ENCODE results near the gene CTNNAL1. TPM values are rescaled to one million over a fixed set of nuclear protein-coding genes. Genes with fewer than 3 reads are reported as not detected.
A peak's percentile ranks its signal among the peaks of the same experiment; 100 is the strongest.

The CTNNAL1 gene
- total RNA-seq, 4 donors from 2014 or later: 66.3 to 111 (median 83.1) TPM

DNA sequence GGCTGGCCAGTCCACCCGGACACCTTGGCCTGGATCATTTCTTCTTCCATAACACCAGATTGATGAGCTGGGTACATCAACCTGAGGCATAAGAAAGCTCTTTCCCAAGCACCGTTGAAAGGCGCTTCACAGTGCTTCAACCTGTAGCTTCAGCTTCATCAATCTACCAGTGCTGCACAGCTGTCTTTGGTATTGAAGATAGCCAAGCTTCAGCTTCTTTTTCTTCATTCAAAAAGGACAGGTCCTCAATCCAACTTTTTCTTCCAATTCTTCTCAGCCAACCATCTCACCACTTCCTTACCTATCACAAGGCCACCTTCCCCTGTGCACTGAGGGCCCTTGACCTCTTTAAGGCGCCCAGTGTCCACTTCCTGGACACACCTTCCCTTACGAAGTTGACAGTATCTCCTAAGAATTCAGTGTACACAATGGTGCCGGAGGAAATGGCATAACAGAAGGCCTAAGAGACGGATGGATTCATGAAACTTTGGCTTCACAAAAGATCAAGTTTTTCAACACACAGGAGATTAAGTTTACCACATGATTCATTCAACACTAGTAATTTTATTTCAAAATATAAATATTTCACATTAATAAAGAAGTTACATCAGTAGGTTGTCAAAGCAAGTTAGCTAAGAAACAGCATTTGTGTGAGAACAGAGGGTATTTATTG lies 1.4 kb upstream of the CTNNAL1 start:
- WGBS, 2 donors (ENCODE audit: low coverage in 1 of 2): 63 to 70% methylated on average over 7 of the region's 7 CpGs
- H3K4me3 ChIP-seq: no peak overlapping the region
- peaks cover 0 to 12% of the 10 kb centered on the region in 2 donors for H3K36me3 ChIP-seq
- no peak for ATAC-seq
- peaks cover 14 to 48% (median 15%) of the 10 kb centered on the region in 3 donors for H3K4me1 ChIP-seq
- H3K27me3 ChIP-seq: no peaks in the 10 kb centered on the region
- peak overlapping the region; percentile 95 to 97 (median 96) for H3K27ac ChIP-seq
- TF ChIP-seq POLR2AphosphoS5 (IDR thresholded peaks at IDR 0.05) (no peak), EP300 (IDR thresholded peaks at IDR 0.05) (no peak), POLR2A (IDR thresholded peaks at IDR 0.05) (no peak)
- TF ChIP-seq, protein P1, sequence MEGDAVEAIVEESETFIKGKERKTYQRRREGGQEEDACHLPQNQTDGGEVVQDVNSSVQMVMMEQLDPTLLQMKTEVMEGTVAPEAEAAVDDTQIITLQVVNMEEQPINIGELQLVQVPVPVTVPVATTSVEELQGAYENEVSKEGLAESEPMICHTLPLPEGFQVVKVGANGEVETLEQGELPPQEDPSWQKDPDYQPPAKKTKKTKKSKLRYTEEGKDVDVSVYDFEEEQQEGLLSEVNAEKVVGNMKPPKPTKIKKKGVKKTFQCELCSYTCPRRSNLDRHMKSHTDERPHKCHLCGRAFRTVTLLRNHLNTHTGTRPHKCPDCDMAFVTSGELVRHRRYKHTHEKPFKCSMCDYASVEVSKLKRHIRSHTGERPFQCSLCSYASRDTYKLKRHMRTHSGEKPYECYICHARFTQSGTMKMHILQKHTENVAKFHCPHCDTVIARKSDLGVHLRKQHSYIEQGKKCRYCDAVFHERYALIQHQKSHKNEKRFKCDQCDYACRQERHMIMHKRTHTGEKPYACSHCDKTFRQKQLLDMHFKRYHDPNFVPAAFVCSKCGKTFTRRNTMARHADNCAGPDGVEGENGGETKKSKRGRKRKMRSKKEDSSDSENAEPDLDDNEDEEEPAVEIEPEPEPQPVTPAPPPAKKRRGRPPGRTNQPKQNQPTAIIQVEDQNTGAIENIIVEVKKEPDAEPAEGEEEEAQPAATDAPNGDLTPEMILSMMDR (IDR thresholded peaks at IDR 0.05): no peak
- H3K9me3 ChIP-seq: no peaks in the 10 kb centered on the region

DNA sequence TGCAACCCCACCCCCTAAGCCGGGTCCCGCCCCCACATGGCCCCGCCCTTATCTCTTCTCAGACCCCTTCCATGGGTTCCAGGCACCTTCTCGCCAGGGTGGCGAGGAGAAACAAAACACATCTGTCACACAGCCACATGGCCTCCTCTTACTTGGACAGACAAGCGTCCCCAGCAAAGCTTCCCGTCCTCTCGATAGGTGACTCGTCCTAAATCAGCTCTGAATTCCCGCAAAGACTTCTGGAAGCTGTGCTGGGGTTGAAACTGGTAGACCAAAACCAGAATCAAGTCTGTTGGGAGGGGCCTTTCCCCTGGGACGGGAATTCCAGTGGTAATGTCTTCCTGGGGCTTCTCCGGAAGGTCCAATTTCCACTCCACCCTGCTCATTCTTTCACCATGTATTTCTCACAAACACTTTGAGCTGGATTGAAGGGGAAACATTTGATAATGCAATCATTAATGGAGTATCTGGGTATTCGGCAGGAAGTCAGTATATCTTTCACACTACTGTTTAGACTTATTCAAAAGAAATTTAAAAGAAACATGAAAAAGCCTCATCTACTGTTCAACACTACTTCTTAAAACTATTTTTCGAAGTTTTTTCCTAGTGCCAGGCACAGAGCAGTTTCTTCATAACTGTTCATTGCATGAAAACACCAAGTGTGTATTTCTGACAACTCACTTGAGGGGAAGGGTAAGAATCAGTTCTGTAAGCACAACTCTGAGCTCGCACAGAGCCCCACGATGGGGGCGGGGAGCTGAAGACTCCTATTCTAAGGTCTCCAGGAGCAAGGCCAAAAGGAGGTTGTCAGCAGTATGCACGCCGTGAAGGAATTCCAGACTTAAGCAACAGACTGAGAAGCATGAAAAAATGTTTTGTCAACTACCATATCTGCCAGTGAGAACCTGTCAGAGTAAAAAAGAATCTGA lies 644 bp upstream of the CTNNAL1 start:
- Histone ChIP-seq H3K36me3 (peaks cover 0 to 4% of the 10 kb centered on the region in 2 donors), H3K4me3 (peak overlapping the region; percentile 65 to 86), H3K27me3 (no peaks in the 10 kb centered on the region), H3K27ac (peak overlapping the region; percentile 95 to 97 (median 96)), H3K4me1 (peaks cover 14 to 49% (median 15%) of the 10 kb centered on the region in 3 donors), H3K9me3 (no peaks in the 10 kb centered on the region)
- ATAC-seq: peak; percentile 61
- TF ChIP-seq, protein P1 (IDR thresholded peaks at IDR 0.05): no peak
- TF ChIP-seq POLR2AphosphoS5 (IDR thresholded peaks at IDR 0.05) (peak; percentile 36), EP300 (IDR thresholded peaks at IDR 0.05) (no peak)
- WGBS, 2 donors (ENCODE audit: low coverage in 1 of 2): 9 to 14% methylated on average over 4 to 6 of the region's 19 CpGs

DNA sequence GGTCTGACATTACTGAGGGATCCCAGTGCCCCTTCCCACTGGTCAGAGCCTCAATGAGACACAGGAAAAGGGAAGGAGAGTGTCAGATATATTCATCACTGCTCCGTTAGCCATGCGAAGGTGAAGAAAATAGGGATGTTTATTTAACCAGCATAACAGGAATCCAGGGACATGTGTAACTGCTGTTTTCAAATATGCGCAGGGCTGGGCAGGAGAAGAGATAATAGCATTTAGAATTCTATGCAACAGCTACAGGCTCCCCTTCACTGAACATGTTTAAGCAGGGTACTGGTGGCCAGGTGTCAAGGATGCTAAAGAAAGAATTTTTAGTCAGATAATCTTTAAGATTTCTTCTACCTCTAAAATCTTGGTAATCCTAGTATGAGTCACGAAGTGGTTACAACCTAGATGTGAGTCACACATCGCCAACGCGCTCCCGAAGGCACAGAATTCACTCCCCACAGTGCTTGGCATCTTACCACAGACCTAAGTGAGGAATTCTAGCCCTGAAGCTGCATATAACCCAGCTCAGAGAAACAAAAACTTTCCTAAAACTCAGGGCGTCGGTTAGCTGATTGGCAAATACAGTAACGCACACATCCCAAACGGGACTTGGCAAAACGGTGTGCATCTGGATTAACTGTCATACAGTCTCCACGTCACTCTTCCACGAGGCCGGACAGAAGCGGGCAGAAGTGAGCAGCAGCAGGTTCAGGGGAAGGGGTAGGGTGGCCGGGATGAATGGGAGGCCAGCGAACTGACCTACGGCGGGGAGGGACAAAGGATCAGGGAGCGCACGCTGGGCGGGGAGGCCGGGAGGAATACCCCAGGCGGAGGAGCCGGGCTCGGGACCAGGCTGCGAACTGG lies 1.1 kb downstream of the CTNNAL1 start:
- peak overlapping the region; percentile 65 to 86 for H3K4me3 ChIP-seq
- peak overlapping the region; percentile 95 to 97 (median 96) for H3K27ac ChIP-seq
- H3K9me3 ChIP-seq: no peaks in the 10 kb centered on the region
- TF ChIP-seq EP300 (IDR thresholded peaks at IDR 0.05): no peak
- TF ChIP-seq POLR2AphosphoS5 (IDR thresholded peaks at IDR 0.05): peak; percentile 84
- TF ChIP-seq POLR2A (IDR thresholded peaks at IDR 0.05): peak in 1 of 2 donors; percentile 28
- H3K36me3 ChIP-seq: no peaks in the 10 kb centered on the region
- H3K27me3 ChIP-seq: no peaks in the 10 kb centered on the region
- 0 to 3% methylated on average over 9 to 21 of the region's 29 CpGs for whole genome bisulfite sequencing, 2 donors (ENCODE audit: low coverage in 1 of 2)
- H3K4me1 ChIP-seq: peaks cover 14 to 58% (median 15%) of the 10 kb centered on the region in 3 donors
- ATAC-seq: peak; percentile 56

DNA sequence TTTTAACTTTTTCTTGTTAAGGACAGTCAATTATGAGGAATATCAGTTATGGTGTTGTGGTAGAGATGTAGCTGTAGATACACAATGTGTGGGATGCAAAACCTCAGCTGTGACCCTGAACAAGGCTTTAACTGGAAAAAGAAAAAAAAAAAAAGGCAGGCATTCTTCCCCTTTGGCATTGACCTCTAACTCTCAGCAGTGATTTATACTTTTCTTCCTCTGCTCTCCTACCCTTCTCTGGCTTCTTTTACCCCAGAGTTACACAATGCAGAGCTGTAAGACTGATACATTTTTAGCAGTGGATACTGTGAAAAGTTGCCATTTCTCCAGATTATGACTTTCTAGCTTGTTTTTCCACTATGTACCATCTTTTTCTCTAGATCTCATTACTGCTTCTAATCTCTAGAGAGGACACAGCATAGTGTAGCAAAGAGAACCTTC lies 2.0 kb downstream of the CTNNAL1 start:
- H3K9me3 ChIP-seq: no peaks in the 10 kb centered on the region
- peak overlapping the region; percentile 95 to 97 (median 96) for H3K27ac ChIP-seq
- ATAC-seq: no peak
- peak; percentile 19 for TF ChIP-seq POLR2AphosphoS5 (IDR thresholded peaks at IDR 0.05)
- TF ChIP-seq POLR2A (IDR thresholded peaks at IDR 0.05): no peak
- TF ChIP-seq, protein P1 (IDR thresholded peaks at IDR 0.05): no peak
- no peak for TF ChIP-seq EP300 (IDR thresholded peaks at IDR 0.05)
- H3K27me3 ChIP-seq: no peaks in the 10 kb centered on the region
- H3K4me1 ChIP-seq: peaks cover 14 to 62% (median 15%) of the 10 kb centered on the region in 3 donors
- peak overlapping the region; percentile 65 to 86 for H3K4me3 ChIP-seq
- H3K36me3 ChIP-seq: no peaks in the 10 kb centered on the region
